AG09309 (cell line): ENCODE measurements around the gene FAM219B.
A peak's percentile ranks its signal among the peaks of the same experiment; 100 is the strongest.
"Not testable (repeated sequence)": the region's sequence is repeated elsewhere in the genome, so short reads cannot be mapped to it uniquely, and the experiment has no call there.

Source experiments
- DNase-seq: peaks from one replicate; pipeline ENCODE4 v3.0.0-alpha.2; 2010; ENCODE audit warnings: low read depth
- H3K4me3 ChIP-seq: 2 replicates; pipeline ENCODE4 v1.5.1; 2011; ENCODE audit warnings: mild to moderate bottlenecking, low read depth, low read length, moderate library complexity; ENCODE audit not compliant: control insufficient read depth
- CTCF ChIP-seq: IDR thresholded peaks from 2 replicates; pipeline ENCODE4 v1.5.1; 2011; ENCODE audit warnings: mild to moderate bottlenecking, low read depth, low read length, inconsistent platforms; ENCODE audit not compliant: insufficient read depth, control insufficient read depth; ENCODE audit errors: missing control alignments

FAM219B gene

GRCh38 chr15:74937590-74938371 is 31.1 kb upstream of the FAM219B start, which contains the start of gene COX5A:
Gene COX5A (minus strand): TSS chr15:74938073. CDS start chr15:74938014, 59 bp downstream.
- peak; percentile 83 for DNase-seq
- TF ChIP-seq CTCF, result no peak
- peak within 1 kb of the TSS; percentile 76 for H3K4me3 ChIP-seq

DNA sequence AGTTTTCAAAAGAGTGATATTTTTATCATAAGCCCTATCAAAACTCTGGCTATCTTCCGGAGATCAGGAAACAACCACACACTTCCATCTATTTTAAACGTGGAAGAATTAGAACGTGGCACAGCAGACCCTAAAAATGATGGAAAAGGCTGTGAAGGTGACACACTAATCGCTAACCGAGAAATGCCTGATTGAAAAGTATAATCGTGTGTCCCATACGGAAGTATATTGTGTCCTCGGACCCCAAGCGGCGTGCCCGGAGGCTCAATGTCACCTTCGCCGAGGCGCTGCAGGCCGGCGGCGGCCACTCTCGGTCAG is 30.6 kb upstream of the FAM219B start:
- H3K4me3 ChIP-seq, result peak overlapping the region; percentile 76
- no peak for TF ChIP-seq CTCF
- DNase-seq, result no peak

DNA sequence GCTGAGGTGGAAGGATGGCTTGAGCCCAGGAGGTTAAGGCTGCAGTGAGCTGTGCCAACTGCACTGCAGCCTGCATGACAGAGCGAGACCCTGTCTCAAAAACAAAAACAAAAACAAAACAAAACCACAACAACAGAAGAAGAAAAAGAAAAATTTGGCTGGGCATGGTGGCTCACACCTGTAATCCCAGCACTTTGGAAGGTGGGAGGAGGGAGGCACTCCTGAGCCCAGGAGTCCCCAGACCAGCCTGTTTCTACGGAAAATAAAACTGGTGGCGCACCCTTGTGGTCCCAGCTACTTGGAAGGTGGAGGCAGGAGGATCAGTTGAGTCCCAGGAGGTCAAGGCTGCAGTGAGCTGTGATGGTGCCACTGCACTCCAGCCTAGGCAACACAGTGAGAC is 28.5 kb upstream of the FAM219B start:
- H3K4me3 ChIP-seq, DNase-seq: not testable (repeated sequence)

GRCh38 chr15:74933573-74933972 is 26.9 kb upstream of the FAM219B start:
- no peak for DNase-seq
- no peak overlapping the region for H3K4me3 ChIP-seq
- no peak for TF ChIP-seq CTCF

GRCh38 chr15:74928771-74929198 is 22.1 kb upstream of the FAM219B start:
- H3K4me3 ChIP-seq, result no peak overlapping the region
- no peak for TF ChIP-seq CTCF
- DNase-seq, result no peak

DNA sequence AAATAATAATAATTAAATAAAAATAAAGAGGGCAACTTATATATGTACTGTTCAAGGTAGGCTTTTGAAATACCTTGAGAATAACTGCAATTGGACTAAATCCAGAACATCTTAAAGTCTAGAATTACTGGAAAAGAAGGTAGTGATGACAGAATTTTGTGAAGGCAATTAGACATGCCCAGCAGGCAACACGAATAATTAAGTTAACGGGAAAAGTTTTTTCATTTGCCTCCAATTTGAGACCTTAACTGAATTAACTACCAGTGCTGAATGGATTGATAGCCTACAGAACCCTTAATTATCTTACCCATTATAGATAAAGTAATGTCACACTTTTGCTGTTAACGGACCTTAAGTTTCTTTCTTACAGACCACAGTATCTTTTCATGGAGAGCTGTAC is 17.9 kb upstream of the FAM219B start:
- H3K4me3 ChIP-seq, result no peak overlapping the region
- no peak for DNase-seq
- no peak for TF ChIP-seq CTCF

GRCh38 chr15:74920456-74920855 is 13.8 kb upstream of the FAM219B start:
- no peak for TF ChIP-seq CTCF
- no peak for DNase-seq
- H3K4me3 ChIP-seq, result no peak overlapping the region
